Measurements from ENCODE around the gene ALDOA.

Gene ALDOA

DNA sequence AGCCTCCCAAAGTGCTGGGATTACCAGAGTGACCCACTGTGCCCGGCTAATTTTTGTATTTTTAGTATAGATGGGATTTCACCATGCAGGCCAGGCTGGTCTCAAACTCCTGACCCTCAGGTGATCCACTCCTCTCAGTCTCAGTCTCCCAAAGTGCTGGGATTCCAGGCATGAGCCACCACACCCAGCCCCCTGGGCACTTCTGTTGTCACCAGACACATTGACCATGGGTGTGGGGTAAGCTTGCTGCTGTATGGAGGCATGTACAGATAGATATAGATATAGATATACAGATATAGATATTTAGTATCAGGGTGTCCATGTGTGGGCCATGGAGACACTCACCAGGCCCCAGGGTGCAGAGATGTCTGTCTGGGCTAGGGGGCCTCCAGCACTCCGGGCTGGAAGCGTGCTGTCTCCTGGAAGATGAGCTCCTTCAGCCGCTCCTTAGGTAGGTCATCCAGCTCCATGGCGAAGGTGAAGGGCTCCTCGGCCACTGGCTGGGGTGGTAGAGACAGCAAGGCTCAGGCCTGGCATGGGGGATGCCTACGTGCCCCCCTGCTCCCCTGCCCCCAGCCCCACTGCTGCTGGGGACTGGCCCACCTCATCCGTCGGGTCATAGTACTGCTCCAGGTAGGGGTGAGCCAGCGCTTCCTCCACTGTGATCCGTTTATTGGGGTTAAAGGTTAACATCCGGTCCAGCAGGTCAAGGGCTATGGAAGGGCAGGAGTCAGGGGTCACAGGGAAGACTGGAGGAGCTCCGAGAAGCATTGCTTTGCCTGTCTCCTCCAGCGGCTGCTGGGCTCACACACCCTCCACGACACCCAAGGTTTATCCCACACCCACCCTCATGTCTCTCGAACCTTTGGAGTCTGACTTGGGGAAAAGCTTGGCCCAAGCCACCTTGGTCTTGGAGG is 51.0 kb downstream of the ALDOA start:
- no peak for DNase-seq (ENCODE audit: low spot score)

GRCh38 chr16:30117768-30118167 is 52.2 kb downstream of the ALDOA start:
- DNase-seq (ENCODE audit: low spot score) = no peak

- no peak for DNase-seq (ENCODE audit: low spot score)
Measured at GRCh38 chr16:30119428-30119827, 53.9 kb downstream of the ALDOA start.

Data from germinal center (tissue), 1 donor.